ENCODE results near the gene KCNQ5.

DNA sequence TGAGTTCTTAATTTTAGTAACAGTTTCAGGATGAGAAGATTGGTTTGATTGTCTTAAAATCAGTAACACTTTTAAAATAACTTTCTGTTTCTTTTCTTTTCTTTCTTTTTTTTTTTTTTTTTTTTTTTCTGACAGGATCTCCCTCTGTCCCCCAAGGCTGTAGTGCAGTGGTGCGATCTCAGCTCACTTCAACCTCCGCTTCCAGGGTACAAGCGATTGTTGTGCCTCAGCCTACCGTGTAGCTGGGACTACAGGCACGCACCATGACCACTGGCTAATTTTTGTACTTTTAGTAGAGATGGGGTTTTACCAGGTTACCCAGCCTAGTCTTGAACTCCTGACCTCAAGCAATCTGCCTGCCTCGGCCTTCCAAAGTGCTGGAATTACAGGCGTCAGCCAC lies 33.7 kb upstream of the KCNQ5 start:
- TF ChIP-seq, protein P1, sequence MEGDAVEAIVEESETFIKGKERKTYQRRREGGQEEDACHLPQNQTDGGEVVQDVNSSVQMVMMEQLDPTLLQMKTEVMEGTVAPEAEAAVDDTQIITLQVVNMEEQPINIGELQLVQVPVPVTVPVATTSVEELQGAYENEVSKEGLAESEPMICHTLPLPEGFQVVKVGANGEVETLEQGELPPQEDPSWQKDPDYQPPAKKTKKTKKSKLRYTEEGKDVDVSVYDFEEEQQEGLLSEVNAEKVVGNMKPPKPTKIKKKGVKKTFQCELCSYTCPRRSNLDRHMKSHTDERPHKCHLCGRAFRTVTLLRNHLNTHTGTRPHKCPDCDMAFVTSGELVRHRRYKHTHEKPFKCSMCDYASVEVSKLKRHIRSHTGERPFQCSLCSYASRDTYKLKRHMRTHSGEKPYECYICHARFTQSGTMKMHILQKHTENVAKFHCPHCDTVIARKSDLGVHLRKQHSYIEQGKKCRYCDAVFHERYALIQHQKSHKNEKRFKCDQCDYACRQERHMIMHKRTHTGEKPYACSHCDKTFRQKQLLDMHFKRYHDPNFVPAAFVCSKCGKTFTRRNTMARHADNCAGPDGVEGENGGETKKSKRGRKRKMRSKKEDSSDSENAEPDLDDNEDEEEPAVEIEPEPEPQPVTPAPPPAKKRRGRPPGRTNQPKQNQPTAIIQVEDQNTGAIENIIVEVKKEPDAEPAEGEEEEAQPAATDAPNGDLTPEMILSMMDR (conservative IDR thresholded peaks at IDR 0.05; ENCODE audit: low read depth, low read length) = no peak
- TF ChIP-seq EZH2 (IDR thresholded peaks at IDR 0.05; ENCODE audit: borderline replicate concordance, low read depth, low read length, poor library complexity, severe bottlenecking) = no peak
